H1 (cell line): ENCODE data around the gene PTCHD4. TPM values are rescaled to one million over a fixed set of nuclear protein-coding genes. Genes with fewer than 3 reads are reported as not detected.

Source experiments
- BCL11A ChIP-seq, 2 experiments: IDR thresholded peaks; one replicate each; pipeline ENCODE4 v1.6.1; 2011; ENCODE audit warnings: low read depth in 2 of 2, low read length in 2 of 2, mild to moderate bottlenecking in 2 of 2
- BRCA1 ChIP-seq: IDR thresholded peaks from 2 replicates; pipeline ENCODE4 v1.6.1; 2012; ENCODE audit warnings: low read depth, low read length, improper control_type of control experiment
- CBX8 ChIP-seq: fragments of 300-800, 300-1000 bp; sonication (generic); IDR thresholded peaks from 2 replicates; pipeline ENCODE4 v1.7.1; 2016; ENCODE audit warnings: low read depth, low read length, borderline replicate concordance
- CEBPB ChIP-seq: IDR thresholded peaks from 2 replicates; pipeline ENCODE4 v1.6.1; 2012; ENCODE audit warnings: low read depth, low read length
- CHD1 ChIP-seq: IDR thresholded peaks from 2 replicates; pipeline ENCODE4 v1.6.1; 2012; ENCODE audit warnings: low read depth, low read length, improper control_type of control experiment
- EGR1 ChIP-seq: IDR thresholded peaks from 2 replicates; pipeline ENCODE4 v1.6.1; 2011; ENCODE audit warnings: low read depth, low read length, borderline replicate concordance
- EP300 ChIP-seq, 2 experiments: IDR thresholded peaks; 1 replicate in 1 of 2; 2 replicates in 1 of 2; pipeline ENCODE4 v1.6.1; 2011 to 2012; ENCODE audit warnings: low read depth in 2 of 2, low read length in 2 of 2, mild to moderate bottlenecking in 2 of 2, borderline replicate concordance in 1 of 2, inconsistent platforms in 1 of 2, moderate library complexity in 1 of 2
- EZH2 ChIP-seq: fragments of 200-600 bp; sonication (generic); IDR thresholded peaks from 2 replicates; pipeline ENCODE4 v1.7.1; 2012; ENCODE audit warnings: low read depth, mild to moderate bottlenecking, moderate library complexity, low read length, inconsistent platforms; ENCODE audit not compliant: severe bottlenecking
- KDM1A ChIP-seq: fragments of 200-600, 300-600 bp; sonication (generic); IDR thresholded peaks from 2 replicates; pipeline ENCODE4 v1.7.1; 2016; ENCODE audit warnings: mild to moderate bottlenecking, low read length, borderline replicate concordance
- MAFK ChIP-seq: IDR thresholded peaks from 2 replicates; pipeline ENCODE4 v1.6.1; 2012; ENCODE audit warnings: low read depth, mild to moderate bottlenecking, improper control_type of control experiment, low read length
- RAD21 ChIP-seq, 2 experiments: IDR thresholded peaks in 1 of 2; conservative IDR thresholded peaks in 1 of 2; 2 replicates each; pipeline ENCODE4 v1.6.1; 2011; ENCODE audit warnings: low read depth in 2 of 2, low read length in 2 of 2, improper control_type of control experiment in 1 of 2, inconsistent platforms in 1 of 2, mild to moderate bottlenecking in 1 of 2, moderate library complexity in 1 of 2
- RFX5 ChIP-seq: IDR thresholded peaks from 2 replicates; pipeline ENCODE4 v1.6.1; 2011; ENCODE audit warnings: low read depth, low read length, improper control_type of control experiment, borderline replicate concordance
- RXRA ChIP-seq: IDR thresholded peaks from 2 replicates; pipeline ENCODE4 v1.6.1; 2011; ENCODE audit warnings: low read depth, mild to moderate bottlenecking, low read length, moderate library complexity; ENCODE audit not compliant: insufficient read depth
- SAP30 ChIP-seq: fragments of 300-600 bp; sonication (generic); IDR thresholded peaks from 2 replicates; pipeline ENCODE4 v1.7.1; 2012; ENCODE audit warnings: low read length, moderate library complexity, mild to moderate bottlenecking, inconsistent platforms; ENCODE audit not compliant: insufficient read depth, insufficient replicate concordance
- SIN3A ChIP-seq, 2 experiments: IDR thresholded peaks in 1 of 2; conservative IDR thresholded peaks in 1 of 2; 2 replicates each; pipeline ENCODE4 v1.6.1; 2011 to 2012; ENCODE audit warnings: low read length in 2 of 2, improper control_type of control experiment in 1 of 2, low read depth in 1 of 2, mild to moderate bottlenecking in 1 of 2
- SRF ChIP-seq: IDR thresholded peaks from 2 replicates; pipeline ENCODE4 v1.6.1; 2011; ENCODE audit warnings: mild to moderate bottlenecking, low read depth, low read length, moderate library complexity
- SUZ12 ChIP-seq: fragments of 200-600 bp; sonication (generic); IDR thresholded peaks from 2 replicates; pipeline ENCODE4 v1.6.1; 2012; ENCODE audit warnings: mild to moderate bottlenecking, inconsistent platforms, low read length, moderate library complexity, mixed read lengths
- TAF1 ChIP-seq: IDR thresholded peaks from 2 replicates; pipeline ENCODE4 v1.6.1; 2011; ENCODE audit warnings: mild to moderate bottlenecking, low read depth, low read length
- TAF7 ChIP-seq: optimal IDR thresholded peaks from 2 replicates; pipeline ENCODE3; 2011; ENCODE audit warnings: low read depth, mild to moderate bottlenecking, inconsistent platforms, low read length, moderate library complexity, borderline replicate concordance
- TEAD4 ChIP-seq: IDR thresholded peaks from 2 replicates; pipeline ENCODE4 v1.6.1; 2012; ENCODE audit warnings: low read depth, low read length, inconsistent platforms, mixed read lengths
- YY1 ChIP-seq: IDR thresholded peaks from 2 replicates; pipeline ENCODE4 v1.6.1; 2011; ENCODE audit warnings: low read depth, mild to moderate bottlenecking, low read length
- ZNF274 ChIP-seq: IDR thresholded peaks from 2 replicates; pipeline ENCODE4 v1.7.0; 2012; ENCODE audit warnings: low read length, borderline replicate concordance; ENCODE audit errors: extremely low read depth
- polyA plus RNA-seq, 7 experiments: library from polyadenylated mRNA; depleted of rRNA in 3 of 7; stranded (reverse) in 5 of 7; unstranded in 2 of 7; fragments of >200 nt in 5 of 7; fragments of 200-250 nt in 2 of 7; gene quantifications; 1 replicate in 5 of 7; 2 replicates in 1 of 7; 4 replicates in 1 of 7; pipeline versions ENCODE4 v1.2.1 to v1.2.3, GENCODE V29; 2011 to 2013; ENCODE audit warnings: missing spikeins in 2 of 7, mixed read lengths in 2 of 7
- total RNA-seq: library from RNA; stranded (reverse); fragmentation: NEBNext Ultra II Directional; extraction: Animal tissue kit (Norgen Biotek cat#: 25700); gene quantifications from 2 replicates; pipeline ENCODE4 v1.2.1, GENCODE V29; 2021
- TF ChIP-seq, protein P1 (sequence below): IDR thresholded peaks from 2 replicates; pipeline ENCODE4 v1.6.1; 2012; ENCODE audit warnings: inconsistent platforms
- TF ChIP-seq, protein P2 (sequence below): IDR thresholded peaks from 2 replicates; pipeline ENCODE4 v1.6.1; 2012; ENCODE audit warnings: low read length, inconsistent platforms

The PTCHD4 gene
- total and polyA plus RNA-seq, 2 of the 8 experiments (the other 6 are each of a cell fraction or from before 2014, with no cell fraction given) = 0.17 to 0.37 TPM

DNA sequence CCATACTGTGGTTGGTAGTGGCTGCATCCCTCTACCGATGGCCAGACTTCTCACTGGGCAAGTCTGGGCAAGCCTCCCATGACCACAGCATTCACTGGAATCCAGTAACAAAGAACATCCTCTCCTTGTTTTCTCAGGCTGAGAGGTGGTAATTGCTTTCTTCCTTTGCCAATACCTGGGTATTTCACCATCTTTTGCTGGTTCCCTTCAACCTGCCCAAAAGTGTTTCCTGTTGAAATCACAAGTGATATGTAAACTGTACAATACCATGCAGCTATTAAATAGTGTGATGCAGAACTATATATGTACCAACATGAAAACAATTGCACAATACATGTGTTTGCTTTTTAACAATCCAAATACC lies at the start of gene PTCHD4 (continued):
- TF ChIP-seq RFX5 = no peak
- no peak for TF ChIP-seq RXRA
- TF ChIP-seq SRF = no peak
- TF ChIP-seq ZNF274 = no peak
- TF ChIP-seq SUZ12 = no peak
- TF ChIP-seq RAD21 (IDR thresholded peaks at IDR 0.05 in 1 of 2, conservative IDR thresholded peaks at IDR 0.05 in 1 of 2; ENCODE audit: low read depth in 2 of 2, low read length in 2 of 2) = no peak
- no peak for TF ChIP-seq CBX8
- TF ChIP-seq BCL11A (IDR thresholded peaks at IDR 0.05; ENCODE audit: low read depth in 2 of 2, low read length in 2 of 2) = no peak
- no peak for TF ChIP-seq EGR1
- TF ChIP-seq BRCA1 = no peak
- no peak for TF ChIP-seq EP300 (IDR thresholded peaks at IDR 0.05; ENCODE audit: borderline replicate concordance in 1 of 2, low read depth in 2 of 2, low read length in 2 of 2)
- TF ChIP-seq TEAD4 = no peak
- TF ChIP-seq, protein P1, sequence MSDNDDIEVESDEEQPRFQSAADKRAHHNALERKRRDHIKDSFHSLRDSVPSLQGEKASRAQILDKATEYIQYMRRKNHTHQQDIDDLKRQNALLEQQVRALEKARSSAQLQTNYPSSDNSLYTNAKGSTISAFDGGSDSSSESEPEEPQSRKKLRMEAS = no peak
- TF ChIP-seq EZH2 = no peak
- TF ChIP-seq TAF1 = peak; percentile 70; the same call in 1 of the 2 replicates
- no peak for TF ChIP-seq YY1
- TF ChIP-seq MAFK = no peak
- TF ChIP-seq SAP30 = no peak
- no peak for TF ChIP-seq CHD1
- TF ChIP-seq KDM1A = no peak
- peak; percentile 36 for TF ChIP-seq TAF7
- TF ChIP-seq, protein P2, sequence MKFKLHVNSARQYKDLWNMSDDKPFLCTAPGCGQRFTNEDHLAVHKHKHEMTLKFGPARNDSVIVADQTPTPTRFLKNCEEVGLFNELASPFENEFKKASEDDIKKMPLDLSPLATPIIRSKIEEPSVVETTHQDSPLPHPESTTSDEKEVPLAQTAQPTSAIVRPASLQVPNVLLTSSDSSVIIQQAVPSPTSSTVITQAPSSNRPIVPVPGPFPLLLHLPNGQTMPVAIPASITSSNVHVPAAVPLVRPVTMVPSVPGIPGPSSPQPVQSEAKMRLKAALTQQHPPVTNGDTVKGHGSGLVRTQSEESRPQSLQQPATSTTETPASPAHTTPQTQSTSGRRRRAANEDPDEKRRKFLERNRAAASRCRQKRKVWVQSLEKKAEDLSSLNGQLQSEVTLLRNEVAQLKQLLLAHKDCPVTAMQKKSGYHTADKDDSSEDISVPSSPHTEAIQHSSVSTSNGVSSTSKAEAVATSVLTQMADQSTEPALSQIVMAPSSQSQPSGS = no peak
- TF ChIP-seq SIN3A (conservative IDR thresholded peaks at IDR 0.05 in 1 of 2, IDR thresholded peaks at IDR 0.05 in 1 of 2; ENCODE audit: low read depth in 1 of 2, low read length in 2 of 2) = no peak
- TF ChIP-seq CEBPB = no peak
